ENCODE measurements around the gene UCP3.

DNA sequence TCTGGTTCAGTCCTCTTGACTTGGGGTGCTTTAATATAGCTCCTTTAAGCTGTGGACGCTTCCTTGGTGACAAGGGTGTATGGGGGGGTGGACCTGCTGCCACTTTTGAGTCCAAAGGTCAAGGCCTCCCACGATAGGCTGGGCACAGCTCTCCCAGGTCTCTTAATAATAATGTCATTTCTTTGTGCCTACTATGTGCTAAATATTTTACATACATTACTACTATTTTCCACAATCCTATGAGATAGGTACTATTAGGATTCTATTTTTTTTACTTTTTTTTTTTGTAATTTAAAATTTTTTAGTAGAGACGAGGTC lies 304 bp upstream of the UCP3 start:
- TF ChIP-seq POLR2A (IDR thresholded peaks at IDR 0.05) (no peak), POLR2AphosphoS5 (IDR thresholded peaks at IDR 0.05) (no peak)

All from breast epithelium (tissue), 3 donors.